Stimulated activated CD8-positive, alpha-beta memory T cell treated with anti-CD3 and anti-CD28 coated beads, Interleukin-15, amount 100 ng/mL, for 24 hours (primary cell): ENCODE results near the gene LUM.
"Not testable (repeated sequence)": the region's sequence is repeated elsewhere in the genome, so short reads cannot be mapped to it uniquely, and the experiment has no call there.

Experiments used
- DNase-seq: peaks from one replicate; pipeline ENCODE4 v3.0.0-alpha.2; 2020; ENCODE audit warnings: low read depth

The LUM gene

GRCh38 chr12:91109581-91110310 is 1.5 kb downstream of the LUM start:
- no peak for DNase-seq

GRCh38 chr12:91109148-91109564 is 2.1 kb downstream of the LUM start:
- DNase-seq, result peak; percentile 1

- DNase-seq, result no peak
Measured at GRCh38 chr12:91108196-91108755, 3.0 kb downstream of the LUM start.

- no peak for DNase-seq
Measured at GRCh38 chr12:91106283-91106682, 5.0 kb downstream of the LUM start.

- DNase-seq, result no peak
Measured at GRCh38 chr12:91105807-91106206, 5.5 kb downstream of the LUM start.

- DNase-seq, result no peak
Measured at GRCh38 chr12:91104812-91105466, 6.4 kb downstream of the LUM start.

- no peak for DNase-seq
Measured at GRCh38 chr12:91103624-91104023, 7.7 kb downstream of the LUM start.

GRCh38 chr12:91103101-91103500 is 8.2 kb downstream of the LUM start:
- no peak for DNase-seq

GRCh38 chr12:91100906-91101305 is 10.4 kb downstream of the LUM start:
- no peak for DNase-seq

- no peak for DNase-seq
Measured at GRCh38 chr12:91099836-91100235, 11.5 kb downstream of the LUM start.

- no peak for DNase-seq
Measured at GRCh38 chr12:91099341-91099740, 12.0 kb downstream of the LUM start.

GRCh38 chr12:91098941-91099340 is 12.4 kb downstream of the LUM start:
- no peak for DNase-seq

GRCh38 chr12:91098461-91098860 is 12.8 kb downstream of the LUM start:
- DNase-seq, result no peak

GRCh38 chr12:91094957-91095356 is 16.3 kb downstream of the LUM start:
- DNase-seq, result no peak

GRCh38 chr12:91094032-91094662 is 17.1 kb downstream of the LUM start:
- DNase-seq, result no peak

- no peak for DNase-seq
Measured at GRCh38 chr12:91093341-91093740, 18.0 kb downstream of the LUM start.

- DNase-seq, result no peak
Measured at GRCh38 chr12:91091916-91092715, 19.2 kb downstream of the LUM start.

GRCh38 chr12:91089953-91090352 is 21.3 kb downstream of the LUM start:
- DNase-seq, result not testable (repeated sequence)

- no peak for DNase-seq
Measured at GRCh38 chr12:91080041-91080440, 31.3 kb downstream of the LUM start.

- DNase-seq, result no peak
Measured at GRCh38 chr12:91078501-91078900, 32.8 kb downstream of the LUM start.

- no peak for DNase-seq
Measured at GRCh38 chr12:91077228-91077954, 33.9 kb downstream of the LUM start.
